DMS 273 (cell line): ENCODE results near the gene MAPKAPK3.
A peak's percentile ranks its signal among the peaks of the same experiment; 100 is the strongest.

Experiments used
- DNase-seq: peaks from one replicate; lab custom pipeline; 2025; ENCODE audit not compliant: unreplicated experiment; lab: John Stamatoyannopoulos, UW

MAPKAPK3 gene

GRCh38 chr3:50587373-50587772, 29.6 kb upstream of the MAPKAPK3 start:
- no peak for DNase-seq

- DNase-seq = peak; percentile 48
These were observed 28.9 kb upstream of the MAPKAPK3 start for GRCh38 chr3:50587806-50588758.

GRCh38 chr3:50588759-50589433, 28.1 kb upstream of the MAPKAPK3 start:
- DNase-seq = no peak

GRCh38 chr3:50591196-50591741, 25.7 kb upstream of the MAPKAPK3 start:
- DNase-seq = no peak

- DNase-seq = no peak
These were observed 24.4 kb upstream of the MAPKAPK3 start for GRCh38 chr3:50592568-50592967.

GRCh38 chr3:50594253-50594785, 22.6 kb upstream of the MAPKAPK3 start:
- DNase-seq = no peak

GRCh38 chr3:50599115-50599715, 17.7 kb upstream of the MAPKAPK3 start:
- DNase-seq = no peak

- DNase-seq = no peak
These were observed 17.2 kb upstream of the MAPKAPK3 start for GRCh38 chr3:50599716-50600118.

- DNase-seq = no peak
These were observed 16.7 kb upstream of the MAPKAPK3 start for GRCh38 chr3:50600141-50600753.

- peak; percentile 96 for DNase-seq
These were observed 15.9 kb upstream of the MAPKAPK3 start for GRCh38 chr3:50600841-50601591.

GRCh38 chr3:50602595-50603191, 14.3 kb upstream of the MAPKAPK3 start:
- no peak for DNase-seq

- no peak for DNase-seq
These were observed 13.5 kb upstream of the MAPKAPK3 start for GRCh38 chr3:50603261-50604109.

GRCh38 chr3:50604110-50604621, 12.8 kb upstream of the MAPKAPK3 start:
- no peak for DNase-seq

GRCh38 chr3:50604628-50605588, 12.0 kb upstream of the MAPKAPK3 start:
- DNase-seq = peak; percentile 57

- DNase-seq = no peak
These were observed 11.0 kb upstream of the MAPKAPK3 start for GRCh38 chr3:50605901-50606326.

- no peak for DNase-seq
These were observed 10.4 kb upstream of the MAPKAPK3 start for GRCh38 chr3:50606596-50606995.
